Kidney capillary endothelial cell (primary cell): ENCODE measurements around the gene PANK3.
"Not testable (repeated sequence)": the region's sequence is repeated elsewhere in the genome, so short reads cannot be mapped to it uniquely, and the experiment has no call there.

ENCODE experiments used
- DNase-seq: peaks from one replicate; pipeline ENCODE4 v3.0.0-alpha.2; 2018; ENCODE audit warnings: low spot score

PANK3 gene

DNA sequence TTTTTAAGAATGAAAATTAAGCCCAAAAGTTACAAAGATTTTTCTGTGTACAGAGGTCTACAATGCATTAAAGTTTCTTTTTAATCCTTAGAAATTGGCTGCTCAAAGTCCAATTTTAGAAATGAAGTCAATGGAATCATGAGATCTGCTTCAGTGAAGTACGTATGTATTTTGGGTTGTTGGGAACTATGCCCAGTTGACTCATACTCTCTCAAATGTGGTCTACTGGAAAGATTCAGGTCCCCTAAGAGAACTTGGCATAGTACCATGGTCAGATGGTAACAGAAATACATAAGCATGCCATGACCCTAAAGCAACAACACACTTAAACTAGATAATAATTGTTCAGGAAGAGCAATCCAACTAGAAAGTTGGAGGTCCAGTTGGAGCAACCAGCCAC, 27.0 kb downstream of the PANK3 start:
- DNase-seq = no peak

DNA sequence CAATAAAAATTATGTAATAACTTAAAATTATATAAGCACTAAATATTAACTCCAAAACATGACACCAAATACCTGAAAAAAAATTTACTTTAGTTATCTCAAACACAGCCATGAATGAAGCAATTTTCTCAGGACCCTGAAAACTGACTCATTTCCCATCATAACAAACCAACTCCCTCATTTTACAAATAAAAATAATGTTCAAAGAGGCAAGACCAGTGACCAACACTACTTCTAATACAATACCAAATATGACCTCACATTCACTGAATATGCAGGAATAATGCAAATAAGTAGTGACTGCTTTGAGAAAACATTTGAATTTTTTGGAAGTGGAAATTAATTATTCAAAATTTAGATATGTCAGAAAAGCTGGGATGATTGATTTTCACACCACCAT, 28.5 kb downstream of the PANK3 start:
- peak; percentile 15 for DNase-seq

DNA sequence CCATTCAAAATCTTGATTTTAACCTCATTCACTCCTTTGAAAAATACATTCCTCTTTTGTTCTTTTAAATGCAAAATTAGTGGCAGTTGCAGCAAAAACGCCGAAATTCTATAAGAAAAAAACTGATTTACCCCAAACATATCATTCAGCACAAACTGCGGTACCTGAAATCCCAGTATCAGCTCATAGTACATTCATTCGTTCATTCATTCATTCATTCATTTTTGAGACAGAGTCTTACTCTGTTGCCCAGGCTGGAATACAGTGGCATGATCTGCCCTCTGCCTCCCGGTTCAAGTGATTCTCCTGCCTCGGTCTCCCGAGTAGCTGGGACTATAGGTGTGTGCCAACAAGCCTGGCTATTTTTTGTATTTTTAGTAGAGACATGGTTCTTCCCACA, 29.6 kb downstream of the PANK3 start:
- no peak for DNase-seq

DNA sequence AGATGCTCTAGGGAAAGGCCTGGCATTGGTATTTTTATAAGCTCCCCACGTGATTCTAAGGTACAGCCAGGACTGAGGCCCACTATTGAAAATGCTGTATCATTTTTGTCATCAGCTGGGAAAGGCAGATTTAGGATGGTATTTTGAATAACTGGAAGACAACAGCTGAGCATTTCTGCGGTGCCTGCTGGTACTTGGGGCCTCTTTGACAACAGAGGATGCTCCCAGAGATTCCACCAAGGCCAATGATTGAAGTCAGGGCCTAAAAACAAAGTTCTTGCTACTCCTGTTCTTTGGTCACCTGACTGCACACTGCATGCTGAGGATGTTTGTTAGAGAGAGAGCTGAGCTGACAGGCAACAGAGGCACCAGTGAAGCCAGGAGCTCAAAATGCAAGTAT, 42.0 kb downstream of the PANK3 start:
- DNase-seq = no peak

DNA sequence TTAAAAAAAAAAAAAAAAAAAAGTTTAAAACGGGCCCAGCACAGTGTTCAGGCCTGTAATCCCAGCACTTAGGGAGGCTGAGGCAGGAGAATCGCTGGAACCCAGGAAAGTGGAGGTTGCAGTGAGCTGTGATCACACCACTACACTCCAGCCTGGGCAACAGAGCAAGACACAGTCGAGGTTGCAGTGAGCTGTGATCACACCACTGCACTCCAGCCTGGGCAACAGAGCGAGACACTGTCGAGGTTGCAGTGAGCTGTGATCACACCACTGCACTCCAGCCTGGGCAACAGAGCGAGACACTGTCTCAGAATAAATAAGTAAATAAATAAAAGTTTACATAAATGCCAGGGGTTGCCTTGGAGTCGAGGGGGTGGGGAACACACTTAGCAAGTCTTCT, 44.8 kb downstream of the PANK3 start:
- not testable (repeated sequence) for DNase-seq

DNA sequence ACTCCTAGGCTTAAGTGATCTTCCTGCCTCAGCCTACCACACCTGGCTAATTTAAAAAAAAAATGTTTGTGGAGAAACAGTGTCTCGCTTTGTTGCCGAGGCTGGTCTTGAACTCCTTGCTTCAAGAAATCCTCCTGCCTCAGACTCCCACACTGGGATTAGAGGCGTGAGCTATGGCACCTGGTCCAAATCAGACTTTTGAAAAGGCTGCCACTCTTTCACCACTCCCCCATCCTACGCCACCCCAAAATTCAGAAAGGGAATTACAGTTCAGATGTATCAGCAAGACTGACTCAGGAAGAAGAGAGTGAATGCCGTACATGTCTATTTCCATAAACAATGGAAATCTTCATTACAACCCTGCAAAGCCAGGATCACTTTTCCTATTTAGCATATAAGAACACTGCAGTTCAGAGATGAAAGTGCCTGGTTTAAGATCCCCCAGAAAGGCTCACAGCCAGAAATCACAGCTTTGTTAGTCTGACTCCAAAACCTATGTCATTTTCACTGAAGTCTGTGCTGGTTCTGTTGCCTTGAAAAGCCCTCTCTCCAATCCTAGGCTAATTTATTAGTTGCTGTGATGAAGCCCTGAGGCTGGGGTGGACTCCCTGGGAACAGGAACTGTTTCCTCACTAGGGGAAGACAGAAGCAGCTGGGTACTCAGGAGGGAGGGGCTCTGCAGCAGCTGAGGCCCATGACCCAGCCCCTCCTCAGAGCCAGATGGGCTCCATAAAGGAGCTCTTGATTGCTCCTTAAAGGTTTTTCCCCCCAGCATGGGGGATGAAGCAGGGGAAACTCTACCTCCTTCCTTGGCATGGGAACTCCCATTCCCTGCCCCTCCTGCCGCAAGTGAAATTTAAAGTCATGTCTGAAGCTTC, 46.9 kb downstream of the PANK3 start:
- no peak for DNase-seq

DNA sequence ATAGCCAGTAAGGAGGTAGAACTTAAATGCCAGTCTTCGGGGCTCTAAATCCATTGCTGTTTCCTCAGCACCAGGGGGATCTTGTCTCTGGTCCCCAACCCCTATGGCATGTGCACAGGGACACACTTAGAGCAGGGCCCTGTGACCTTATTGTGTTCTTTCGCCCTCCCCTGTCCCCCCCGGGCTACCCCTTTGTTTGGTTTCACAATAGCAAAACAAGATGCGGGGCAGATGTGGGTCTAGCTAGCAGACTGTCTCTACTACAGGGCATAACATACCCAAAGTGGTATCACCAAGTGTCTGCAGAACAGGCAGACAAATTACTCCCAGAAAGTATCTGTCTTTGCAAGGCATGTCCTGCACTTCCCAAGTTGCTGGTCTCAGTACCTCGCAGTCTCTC, 48.0 kb downstream of the PANK3 start:
- DNase-seq = no peak

DNA sequence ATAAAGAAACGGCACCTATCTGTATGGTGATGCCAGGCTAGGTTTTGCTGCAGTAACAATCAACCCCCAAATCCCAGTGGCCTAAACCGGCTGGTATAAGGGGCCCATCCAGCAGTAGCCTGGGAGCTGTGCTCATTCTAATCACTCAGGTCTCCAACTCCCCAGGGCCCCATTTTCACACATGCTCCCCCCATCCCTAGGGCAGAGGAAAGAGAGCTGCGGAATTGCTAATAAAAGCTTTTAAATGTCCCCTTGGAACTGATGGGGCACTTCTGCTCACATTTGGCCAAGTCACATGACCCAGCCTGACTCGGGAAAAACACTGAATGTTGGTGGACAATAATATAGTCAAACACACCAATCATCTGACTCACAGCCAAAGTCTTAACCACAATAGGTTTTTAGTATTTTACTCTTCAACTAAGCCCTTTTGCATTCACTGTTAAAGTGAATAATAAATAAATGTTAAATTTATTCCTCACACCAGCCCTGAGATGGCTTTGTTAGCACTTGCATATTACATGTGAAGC, 48.5 kb downstream of the PANK3 start:
- no peak for DNase-seq

DNA sequence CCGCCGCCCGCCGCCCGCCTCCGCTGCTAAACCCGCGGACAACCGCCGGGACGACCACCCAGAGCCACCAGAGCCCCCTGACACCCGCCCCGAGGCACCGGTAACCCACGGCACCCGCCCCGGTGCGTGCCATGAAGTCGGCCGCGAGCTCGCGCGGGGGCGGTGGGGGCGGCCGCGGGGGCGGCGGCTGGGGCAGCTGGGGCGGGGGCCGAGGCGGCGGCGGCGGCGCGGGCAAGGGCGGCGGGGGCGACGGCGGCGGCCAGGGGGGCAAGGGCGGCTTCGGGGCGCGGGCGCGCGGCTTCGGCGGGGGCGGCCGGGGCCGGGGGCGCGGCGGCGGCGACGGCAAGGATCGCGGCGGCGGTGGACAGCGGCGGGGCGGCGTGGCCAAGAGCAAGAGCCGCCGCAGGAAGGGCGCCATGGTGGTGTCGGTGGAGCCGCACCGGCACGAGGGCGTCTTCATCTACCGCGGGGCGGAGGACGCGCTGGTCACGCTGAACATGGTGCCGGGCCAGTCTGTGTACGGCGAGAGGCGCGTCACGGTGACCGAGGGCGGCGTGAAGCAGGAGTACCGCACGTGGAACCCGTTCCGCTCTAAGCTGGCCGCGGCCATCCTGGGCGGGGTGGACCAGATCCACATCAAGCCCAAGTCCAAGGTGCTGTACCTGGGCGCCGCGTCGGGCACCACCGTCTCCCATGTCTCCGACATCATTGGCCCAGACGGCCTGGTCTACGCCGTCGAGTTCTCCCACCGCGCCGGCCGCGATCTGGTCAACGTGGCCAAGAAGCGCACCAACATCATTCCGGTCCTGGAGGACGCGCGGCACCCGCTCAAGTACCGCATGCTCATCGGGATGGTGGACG, 49.6 kb downstream of the PANK3 start:
- no peak for DNase-seq

DNA sequence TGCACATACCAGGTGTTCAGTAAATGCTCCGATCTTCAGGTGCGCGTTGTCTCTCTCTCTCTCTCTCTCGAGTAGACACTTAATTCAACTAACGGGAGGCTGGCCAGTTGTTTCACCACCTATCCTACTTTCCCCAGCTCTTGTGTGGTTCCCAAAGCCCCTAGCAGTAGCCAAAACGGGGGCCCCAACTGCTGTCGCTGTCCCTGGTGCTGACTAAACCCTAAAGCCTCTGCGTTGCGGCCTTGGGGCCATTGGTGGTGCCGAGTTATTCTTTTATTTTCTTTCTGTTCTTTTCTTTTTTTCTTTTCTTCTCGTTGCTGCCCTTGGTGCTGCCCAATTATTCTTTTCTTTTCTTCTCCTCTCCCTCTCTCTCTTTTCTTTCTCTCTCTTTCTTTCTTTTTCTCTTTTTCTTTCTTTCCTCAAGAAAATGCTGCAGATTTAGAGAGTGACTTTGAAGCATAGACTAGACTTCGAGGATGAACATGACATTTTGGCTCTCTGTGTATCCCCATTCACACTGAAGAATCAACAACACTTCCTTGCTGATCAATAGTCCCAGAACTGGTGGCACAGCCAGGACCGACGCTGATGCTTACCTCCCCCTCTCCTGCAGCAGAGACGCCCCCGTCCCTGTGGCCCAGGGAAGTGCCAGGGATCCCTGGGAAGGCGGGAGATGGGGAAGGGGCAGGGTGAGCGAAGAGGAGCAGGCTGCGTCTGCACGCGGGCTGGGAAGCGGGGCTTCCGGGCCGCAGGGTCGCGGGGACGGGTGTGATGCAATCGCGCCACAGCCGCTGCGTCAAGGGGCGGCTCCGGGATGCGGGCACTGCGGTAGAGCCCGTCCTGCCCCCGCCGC, 50.4 kb downstream of the PANK3 start, which contains the start of gene FBLL1:
TSS of gene FBLL1 (plus strand) at position 785 of the 853 bp plus-strand sequence. CDS start 200 bp downstream, outside the sequence.
- peak; percentile 16 for DNase-seq

DNA sequence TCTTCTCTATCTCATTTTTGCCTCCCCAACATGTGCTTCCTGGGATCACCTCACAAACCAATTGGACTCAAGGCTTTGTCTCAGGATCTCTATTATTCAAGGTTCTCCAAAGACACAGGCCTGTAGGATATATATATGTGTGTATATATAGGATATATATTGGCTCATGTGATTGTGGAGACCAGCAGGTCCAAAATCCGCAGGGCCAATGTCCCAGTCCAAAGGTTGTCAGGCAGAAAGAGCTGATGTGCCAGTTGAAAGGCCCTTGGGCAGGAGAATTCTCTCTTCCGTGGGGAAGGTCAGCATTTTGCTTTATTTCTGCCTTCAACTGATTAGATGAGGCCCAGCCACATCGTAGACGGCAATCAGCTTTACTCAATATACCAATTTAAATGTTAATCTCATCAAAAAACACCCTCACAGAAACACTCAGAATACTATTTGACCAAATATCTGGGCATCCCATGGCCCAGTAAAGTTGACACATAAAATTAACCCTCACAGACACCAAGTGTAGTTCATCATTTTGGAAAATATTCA, 51.3 kb downstream of the PANK3 start:
- no peak for DNase-seq

DNA sequence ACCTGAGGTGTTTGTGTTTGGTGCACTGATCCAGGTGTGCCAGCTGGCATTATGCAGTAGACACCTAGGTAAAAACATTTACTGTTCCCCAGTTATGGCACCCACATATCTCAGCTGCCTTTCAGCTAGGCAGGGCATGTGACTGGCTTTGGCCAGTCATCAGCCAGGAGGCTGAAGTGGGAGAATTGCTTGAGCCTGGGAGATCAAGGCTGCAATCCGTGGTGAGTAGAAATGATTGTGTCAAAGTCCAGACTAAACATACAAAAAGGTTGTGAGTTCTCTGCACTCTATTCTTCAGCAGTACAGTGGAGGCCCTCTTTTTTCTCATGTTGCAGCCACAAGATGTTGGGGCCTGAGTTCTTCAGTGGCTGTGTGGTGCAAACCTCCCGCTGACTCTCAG, 53.3 kb downstream of the PANK3 start:
- DNase-seq = no peak

DNA sequence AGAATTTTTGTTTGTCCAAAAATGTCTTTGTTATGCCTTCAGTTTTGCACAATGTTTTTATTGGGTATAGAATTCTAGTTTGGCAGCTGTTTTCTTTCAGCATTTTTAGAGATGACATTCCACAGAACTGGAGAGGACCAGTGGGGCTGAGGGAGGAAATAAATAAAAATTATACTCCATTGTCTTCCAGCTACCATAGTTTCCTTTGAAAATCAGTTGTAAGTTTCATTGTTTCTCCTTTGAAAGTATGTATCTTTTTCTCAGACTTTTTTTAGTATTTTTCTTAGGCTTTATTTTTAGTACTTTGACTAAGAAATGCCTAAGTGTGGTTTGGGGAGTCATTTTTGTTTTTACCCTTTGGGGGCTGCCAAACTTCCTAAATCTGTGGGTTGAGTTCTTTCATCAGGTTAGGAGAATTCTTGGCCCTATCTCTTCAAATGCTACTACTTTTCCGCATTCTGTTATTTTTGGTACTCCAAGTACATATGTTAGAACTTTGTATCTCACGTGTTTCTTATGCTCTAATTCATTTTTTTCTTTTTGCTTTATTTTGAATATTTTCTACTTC, 65.2 kb downstream of the PANK3 start:
- no peak for DNase-seq

DNA sequence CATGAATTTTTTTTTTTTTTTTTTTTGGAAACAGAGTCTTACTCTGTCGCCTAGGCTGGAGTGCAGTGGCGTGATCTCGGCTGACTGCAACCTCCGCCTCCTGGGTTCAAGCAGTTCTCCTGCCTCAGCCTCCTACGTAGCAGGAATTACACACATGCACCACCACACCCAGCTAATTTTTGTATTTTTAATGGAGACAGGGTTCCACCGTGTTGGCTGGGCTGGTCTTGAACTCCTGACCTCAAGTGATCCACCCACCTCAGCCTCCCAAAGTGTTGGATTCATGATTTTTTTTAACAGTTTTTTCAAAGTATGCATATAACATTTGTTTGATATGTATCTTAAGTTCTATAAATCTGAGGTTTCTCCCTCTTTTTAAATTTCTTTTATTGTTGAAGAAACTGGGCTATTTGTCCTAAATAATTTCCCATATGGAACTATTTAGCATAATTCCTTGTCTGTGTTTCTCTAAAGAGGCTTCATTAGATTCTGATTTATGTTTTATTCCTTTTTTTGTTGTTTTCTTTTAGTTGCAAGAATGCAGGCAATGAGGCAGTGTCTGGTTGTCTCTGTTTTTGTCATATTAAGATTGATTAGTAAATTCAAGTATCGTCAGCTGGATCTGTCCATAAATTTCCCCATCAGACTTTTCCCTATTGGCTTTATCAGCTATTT, 76.5 kb downstream of the PANK3 start:
- DNase-seq = no peak
